Loucy (cell line): ENCODE results near the gene KDM5A.

Source experiments
- H2AFZ ChIP-seq: fragments of 200-600 bp; sonication (generic); 2 replicates; pipeline ENCODE4 v1.6.0; 2016; ENCODE audit warnings: antibody characterized with exemption, mild to moderate bottlenecking, low read length, moderate library complexity
- H3F3A ChIP-seq: fragments of 200-600 bp; 2 replicates; pipeline ENCODE4 v1.6.0; 2016; ENCODE audit warnings: antibody characterized with exemption, low read depth, mild to moderate bottlenecking
- H3K27me3 ChIP-seq: fragments of 200-600 bp; sonication (generic); 2 replicates; pipeline ENCODE4 v1.6.1; 2014; ENCODE audit warnings: low read length, mild to moderate bottlenecking; ENCODE audit not compliant: insufficient read depth, poor library complexity, severe bottlenecking
- H3K36me3 ChIP-seq: fragments of 200-600 bp; sonication (generic); 2 replicates; pipeline ENCODE4 v1.6.1; 2016; ENCODE audit warnings: low read length; ENCODE audit not compliant: insufficient read depth
- H3K4me1 ChIP-seq: fragments of 200-600 bp; sonication (generic); 2 replicates; pipeline ENCODE4 v1.5.1; 2014; ENCODE audit warnings: low read length, mild to moderate bottlenecking; ENCODE audit not compliant: insufficient read depth, poor library complexity, severe bottlenecking
- H3K4me2 ChIP-seq: fragments of 200-600 bp; sonication (generic); 2 replicates; pipeline ENCODE4 v1.6.0; 2014; ENCODE audit warnings: antibody characterized with exemption, low read length, low read depth, mild to moderate bottlenecking; ENCODE audit not compliant: poor library complexity, severe bottlenecking
- H3K4me3 ChIP-seq: fragments of 200-600 bp; sonication (generic); 2 replicates; pipeline ENCODE4 v1.5.1; 2014; ENCODE audit warnings: low read length, mild to moderate bottlenecking, mixed read lengths; ENCODE audit not compliant: poor library complexity, severe bottlenecking
- H3K79me2 ChIP-seq: fragments of 200-600 bp; sonication (generic); 2 replicates; pipeline ENCODE4 v1.6.1; 2014; ENCODE audit warnings: low read length; ENCODE audit not compliant: insufficient read depth
- H3K9ac ChIP-seq: fragments of 200-600 bp; sonication (generic); 2 replicates; pipeline ENCODE4 v1.6.0; 2014; ENCODE audit warnings: mild to moderate bottlenecking, low read depth, low read length, moderate library complexity; ENCODE audit not compliant: poor library complexity, severe bottlenecking
- H3K9me2 ChIP-seq: fragments of 200-600 bp; sonication (generic); replicated peaks from 2 replicates; pipeline ENCODE4 v1.6.1; 2016; ENCODE audit warnings: low read depth, low read length, mixed read lengths
- H3K9me3 ChIP-seq: fragments of 200-600 bp; sonication (generic); 2 replicates; pipeline ENCODE4 v1.6.1; 2014; ENCODE audit warnings: mild to moderate bottlenecking, antibody characterized with exemption, low read length, low read depth; ENCODE audit not compliant: insufficient read depth
- H4K20me1 ChIP-seq: fragments of 200-600 bp; sonication (generic); 2 replicates; pipeline ENCODE4 v1.6.0; 2014; ENCODE audit warnings: antibody characterized with exemption, low read length, mild to moderate bottlenecking; ENCODE audit not compliant: insufficient read depth, poor library complexity, severe bottlenecking
- EZH2phosphoT487 ChIP-seq: fragments of 200-600 bp; IDR thresholded peaks from 2 replicates; pipeline ENCODE4 v1.6.1; 2018; ENCODE audit warnings: antibody characterized with exemption, mild to moderate bottlenecking, moderate library complexity, borderline replicate concordance
- TF ChIP-seq, protein P1 (sequence below): fragments of 200-600 bp; sonication (generic); conservative IDR thresholded peaks from 2 replicates; pipeline ENCODE4 v1.5.1; 2014; ENCODE audit warnings: mild to moderate bottlenecking, antibody characterized with exemption, low read length

Gene KDM5A

GRCh38 chr12:418432-418831, 29.3 kb upstream of the KDM5A start:
- Histone ChIP-seq H3K9ac (no peak overlapping the region), H3K36me3 (peaks cover 40% of the 10 kb centered on the region; the same call in 1 of the 2 replicates), H3F3A (no peaks in the 10 kb centered on the region), H3K4me2 (no peak overlapping the region), H3K9me2 (no peaks in the 10 kb centered on the region), H3K4me3 (no peak overlapping the region), H3K79me2 (no peaks in the 10 kb centered on the region), H2AFZ (no peak overlapping the region), H4K20me1 (no peaks in the 10 kb centered on the region), H3K9me3 (no peaks in the 10 kb centered on the region), H3K27me3 (no peaks in the 10 kb centered on the region), H3K4me1 (no peaks in the 10 kb centered on the region)
- TF ChIP-seq, protein P1, sequence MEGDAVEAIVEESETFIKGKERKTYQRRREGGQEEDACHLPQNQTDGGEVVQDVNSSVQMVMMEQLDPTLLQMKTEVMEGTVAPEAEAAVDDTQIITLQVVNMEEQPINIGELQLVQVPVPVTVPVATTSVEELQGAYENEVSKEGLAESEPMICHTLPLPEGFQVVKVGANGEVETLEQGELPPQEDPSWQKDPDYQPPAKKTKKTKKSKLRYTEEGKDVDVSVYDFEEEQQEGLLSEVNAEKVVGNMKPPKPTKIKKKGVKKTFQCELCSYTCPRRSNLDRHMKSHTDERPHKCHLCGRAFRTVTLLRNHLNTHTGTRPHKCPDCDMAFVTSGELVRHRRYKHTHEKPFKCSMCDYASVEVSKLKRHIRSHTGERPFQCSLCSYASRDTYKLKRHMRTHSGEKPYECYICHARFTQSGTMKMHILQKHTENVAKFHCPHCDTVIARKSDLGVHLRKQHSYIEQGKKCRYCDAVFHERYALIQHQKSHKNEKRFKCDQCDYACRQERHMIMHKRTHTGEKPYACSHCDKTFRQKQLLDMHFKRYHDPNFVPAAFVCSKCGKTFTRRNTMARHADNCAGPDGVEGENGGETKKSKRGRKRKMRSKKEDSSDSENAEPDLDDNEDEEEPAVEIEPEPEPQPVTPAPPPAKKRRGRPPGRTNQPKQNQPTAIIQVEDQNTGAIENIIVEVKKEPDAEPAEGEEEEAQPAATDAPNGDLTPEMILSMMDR = no peak
- no peak for TF ChIP-seq EZH2phosphoT487

DNA sequence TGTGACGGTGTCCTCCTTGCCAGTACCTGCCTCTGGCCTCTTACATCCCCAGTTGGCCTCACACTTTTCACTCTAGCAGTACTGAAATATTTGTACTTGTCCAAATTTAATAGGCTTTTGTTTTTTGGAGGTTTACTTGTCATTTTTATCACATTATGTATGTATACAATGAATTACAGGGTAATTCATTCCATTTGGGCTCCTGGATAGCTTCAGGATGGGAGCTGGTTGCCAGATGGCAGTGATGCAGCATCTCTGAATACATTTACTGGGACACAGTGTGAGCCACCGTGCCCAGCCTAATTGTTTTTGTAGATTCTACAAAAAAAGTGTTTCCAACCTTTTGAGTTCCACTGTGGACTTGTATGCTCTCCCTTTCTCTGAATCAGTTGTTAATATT, 25.7 kb upstream of the KDM5A start:
- no peaks in the 10 kb centered on the region for H4K20me1 ChIP-seq
- no peaks in the 10 kb centered on the region for H3K9me3 ChIP-seq
- no peaks in the 10 kb centered on the region for H3K9me2 ChIP-seq
- TF ChIP-seq EZH2phosphoT487 = no peak
- TF ChIP-seq, protein P1 = no peak
- no peak overlapping the region for H3K4me3 ChIP-seq
- no peaks in the 10 kb centered on the region for H3K4me1 ChIP-seq
- H3K4me2 ChIP-seq = no peak overlapping the region
- H3K36me3 ChIP-seq = peaks cover 44% of the 10 kb centered on the region; the same call in 1 of the 2 replicates
- H3K9ac ChIP-seq = no peak overlapping the region
- H2AFZ ChIP-seq = no peak overlapping the region
- H3K27me3 ChIP-seq = no peaks in the 10 kb centered on the region
- H3F3A ChIP-seq = no peaks in the 10 kb centered on the region
- no peaks in the 10 kb centered on the region for H3K79me2 ChIP-seq

GRCh38 chr12:402029-402389, 12.9 kb upstream of the KDM5A start:
- Histone ChIP-seq H3K4me1 (peaks cover 23% of the 10 kb centered on the region), H3K9ac (peak overlapping the region; percentile 76), H3K27me3 (no peaks in the 10 kb centered on the region), H3K79me2 (peaks cover 17% of the 10 kb centered on the region), H3K9me3 (no peaks in the 10 kb centered on the region), H3K36me3 (no peaks in the 10 kb centered on the region), H3K9me2 (no peaks in the 10 kb centered on the region), H4K20me1 (no peaks in the 10 kb centered on the region), H3F3A (no peaks in the 10 kb centered on the region), H2AFZ (peak overlapping the region; percentile 89), H3K4me3 (peak overlapping the region; percentile 91), H3K4me2 (peak overlapping the region; percentile 86)
- TF ChIP-seq EZH2phosphoT487 = no peak
- TF ChIP-seq, protein P1 = peak; percentile 62
